HEK293T (cell line): ENCODE data around the gene RANBP9.
A peak's percentile ranks its signal among the peaks of the same experiment; 100 is the strongest.

ENCODE experiments used
- CTCF ChIA-PET: fragments of 350-600 bp; formaldehyde crosslinking; extraction: SDS; loops from one replicate; lab custom pipeline; 2021; ENCODE audit warnings: antibody characterized with exemption, inconsistent platforms; lab: Yijun Ruan, JAX
- POLR2A ChIA-PET: fragments of 350-600 bp; formaldehyde crosslinking; extraction: SDS; loops from one replicate; lab custom pipeline; 2020; ENCODE audit warnings: antibody characterized with exemption, inconsistent platforms; lab: Yijun Ruan, JAX
- DNase-seq: peaks from one replicate; pipeline ENCODE4 v3.0.0; 2012; ENCODE audit warnings: mixed read lengths; ENCODE audit errors: extremely low spot score
- ARNT ChIP-seq: fragments of 450-650 bp; IDR thresholded peaks from 2 replicates; pipeline ENCODE4 v1.6.1; 2017; ENCODE audit warnings: mild to moderate bottlenecking
- BHLHE40 ChIP-seq: fragments of 450-650 bp; IDR thresholded peaks from 2 replicates; pipeline ENCODE4 v1.6.1; 2016; ENCODE audit warnings: mild to moderate bottlenecking, moderate library complexity, borderline replicate concordance
- CTBP1 ChIP-seq: fragments of 450-650 bp; IDR thresholded peaks from 2 replicates; pipeline ENCODE4 v1.6.1; 2016; ENCODE audit warnings: borderline replicate concordance
- ELF4 ChIP-seq: fragments of 450-650 bp; IDR thresholded peaks from 2 replicates; pipeline ENCODE4 v1.6.1; 2017; ENCODE audit warnings: antibody characterized with exemption
- FOXA1 ChIP-seq: fragments of 450-650 bp; IDR thresholded peaks from 2 replicates; pipeline ENCODE4 v1.6.1; 2016; ENCODE audit warnings: mild to moderate bottlenecking
- FOXK2 ChIP-seq: fragments of 450-650 bp; IDR thresholded peaks from 2 replicates; pipeline ENCODE4 v1.6.1; 2016; ENCODE audit warnings: mild to moderate bottlenecking
- FOXM1 ChIP-seq: fragments of 450-650 bp; IDR thresholded peaks from 2 replicates; pipeline ENCODE4 v1.6.1; 2017; ENCODE audit warnings: mild to moderate bottlenecking, borderline replicate concordance
- HDGF ChIP-seq: fragments of 450-650 bp; IDR thresholded peaks from 2 replicates; pipeline ENCODE4 v1.6.1; 2017; ENCODE audit warnings: antibody characterized with exemption, borderline replicate concordance
- L3MBTL2 ChIP-seq: fragments of 450-650 bp; conservative IDR thresholded peaks from 2 replicates; pipeline ENCODE4 v1.6.1; 2016; ENCODE audit warnings: mild to moderate bottlenecking
- LEF1 ChIP-seq: fragments of 450-650 bp; IDR thresholded peaks from 2 replicates; pipeline ENCODE4 v1.6.1; 2017; ENCODE audit warnings: mild to moderate bottlenecking, borderline replicate concordance
- NFRKB ChIP-seq: fragments of 450-650 bp; IDR thresholded peaks from 2 replicates; pipeline ENCODE4 v1.6.1; 2016; ENCODE audit warnings: mild to moderate bottlenecking, moderate library complexity
- PKNOX1 ChIP-seq: fragments of 450-650 bp; IDR thresholded peaks from 2 replicates; pipeline ENCODE4 v1.6.1; 2016
- SP1 ChIP-seq: fragments of 450-650 bp; IDR thresholded peaks from 2 replicates; pipeline ENCODE4 v1.6.1; 2017
- SUZ12 ChIP-seq: fragments of 450-650 bp; IDR thresholded peaks from 2 replicates; pipeline ENCODE4 v1.6.1; 2016; ENCODE audit warnings: mild to moderate bottlenecking
- TARDBP ChIP-seq: fragments of 450-650 bp; IDR thresholded peaks from 2 replicates; pipeline ENCODE4 v1.6.1; 2016
- ZNF384 ChIP-seq: fragments of 450-650 bp; IDR thresholded peaks from 2 replicates; pipeline ENCODE4 v1.6.1; 2016

Gene RANBP9

GRCh38 chr6:13672904-13673303 lies 38.7 kb downstream of the RANBP9 start:
- no peak for DNase-seq
- TF ChIP-seq SP1 (no peak), FOXA1 (no peak), SUZ12 (no peak), LEF1 (no peak), FOXK2 (no peak), PKNOX1 (no peak), ZNF384 (no peak), ELF4 (no peak), CTBP1 (no peak), L3MBTL2 (no peak), FOXM1 (no peak), ARNT (no peak), NFRKB (no peak), HDGF (no peak)
- ChIA-PET POLR2A (interaction anchor here (1.7 kb wide), 1 partner anchor 58 kb away, joined by 6 read pairs; the partner anchor contains the start of gene NOL7), CTCF (no interaction called here)

DNA sequence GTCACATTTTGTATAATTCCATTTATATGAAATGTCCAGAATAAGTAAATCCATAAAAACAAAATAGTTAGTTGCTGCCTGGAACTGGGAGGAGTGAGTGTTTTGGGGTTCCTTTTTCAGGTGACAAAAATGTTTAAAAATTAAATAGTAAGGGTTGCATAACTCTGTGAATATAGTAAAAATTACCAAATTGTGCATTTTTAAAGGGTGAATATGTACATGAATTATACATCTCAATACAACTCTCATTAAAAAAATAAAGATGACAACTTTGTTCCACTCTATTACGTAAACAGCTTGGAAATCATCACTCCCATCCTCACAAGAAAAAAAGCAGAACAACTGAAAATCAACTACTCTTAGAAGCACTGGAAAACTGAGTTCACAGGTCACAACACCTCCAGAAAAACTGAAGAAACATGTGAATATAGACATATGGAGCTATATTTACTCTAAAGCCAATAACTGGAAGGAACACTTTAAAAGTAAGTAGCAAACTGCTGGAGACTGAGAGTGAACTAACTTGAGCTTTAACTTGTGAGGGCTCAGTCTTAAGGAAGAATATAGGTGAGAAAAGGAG lies 40.0 kb downstream of the RANBP9 start:
- CTCF ChIA-PET: no interaction called here
- TF ChIP-seq NFRKB (no peak), CTBP1 (no peak), SP1 (no peak), TARDBP (no peak), LEF1 (no peak), HDGF (no peak), L3MBTL2 (no peak), PKNOX1 (no peak), BHLHE40 (no peak), ELF4 (no peak), SUZ12 (no peak), FOXM1 (no peak), ZNF384 (no peak), ARNT (no peak), FOXK2 (no peak), FOXA1 (no peak)
- DNase-seq: no peak
- POLR2A ChIA-PET: interaction anchor here (1.7 kb wide), 1 partner anchor 56 kb away, joined by 6 read pairs; the partner anchor contains the start of gene NOL7

- no peak for DNase-seq
- CTCF ChIA-PET: no interaction called here
- TF ChIP-seq SUZ12 (no peak), ELF4 (no peak), CTBP1 (no peak), PKNOX1 (no peak), NFRKB (no peak), ZNF384 (no peak), SP1 (no peak)
- POLR2A ChIA-PET: no interaction called here
Measured at GRCh38 chr6:13669476-13669875, 42.2 kb downstream of the RANBP9 start.

DNA sequence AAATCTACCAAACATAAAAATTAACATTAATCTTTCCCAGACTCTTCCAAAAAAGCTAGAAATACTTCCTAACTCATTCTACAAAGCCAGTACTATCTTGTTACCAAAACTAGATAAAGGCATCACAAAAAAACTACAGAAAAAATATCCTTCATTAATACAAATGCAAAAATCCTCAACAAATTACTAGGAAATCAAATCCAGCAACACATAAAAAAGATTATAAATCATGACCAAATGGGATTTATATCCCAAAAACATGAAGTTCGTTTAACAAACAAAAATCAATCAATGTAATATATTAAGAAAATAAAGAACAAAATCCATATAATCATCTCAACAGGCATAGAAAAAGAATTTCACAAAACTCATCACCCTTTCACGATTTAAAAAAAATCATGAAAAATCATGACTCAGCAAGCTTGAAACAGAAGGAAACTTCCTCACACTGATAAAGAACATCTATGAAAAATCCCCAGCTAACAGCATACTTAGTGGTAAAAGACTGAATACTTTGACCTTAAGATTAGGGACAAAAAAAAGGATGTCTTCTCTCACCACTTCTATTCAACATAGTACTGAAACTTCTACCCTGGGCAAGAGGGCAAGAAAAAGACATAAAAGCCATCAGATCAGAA lies 43.2 kb downstream of the RANBP9 start:
- CTCF ChIA-PET: no interaction called here
- DNase-seq: no peak
- TF ChIP-seq ZNF384 (peak; percentile 26; the same call in 1 of the 2 replicates), L3MBTL2 (no peak)
- POLR2A ChIA-PET: no interaction called here

DNA sequence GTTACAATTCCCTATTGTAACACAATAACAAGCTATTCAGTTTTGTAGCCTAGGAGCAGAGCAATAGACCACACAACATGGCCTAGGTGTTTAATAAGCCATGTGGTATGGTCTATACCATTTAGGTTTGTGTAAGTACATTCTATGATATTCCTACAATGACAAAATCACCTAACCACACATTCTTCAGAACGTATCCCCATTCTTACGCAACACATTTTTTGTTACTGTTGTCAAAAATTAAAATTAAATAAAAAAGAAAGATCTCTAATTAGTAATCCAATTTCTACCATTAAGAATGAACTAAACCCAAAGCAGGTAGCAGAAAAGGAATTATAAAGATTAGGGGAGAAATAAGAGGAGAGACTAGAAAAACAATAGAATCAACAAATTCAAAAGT lies 44.0 kb downstream of the RANBP9 start:
- TF ChIP-seq FOXM1 (no peak), LEF1 (no peak), SUZ12 (no peak), TARDBP (no peak), BHLHE40 (no peak), ZNF384 (no peak), SP1 (no peak)
- ChIA-PET POLR2A (no interaction called here), CTCF (interaction anchor here (1.0 kb wide), 1 partner anchor 53 kb away, joined by 3 read pairs; the partner anchor contains the start of gene NOL7)
- no peak for DNase-seq

DNA sequence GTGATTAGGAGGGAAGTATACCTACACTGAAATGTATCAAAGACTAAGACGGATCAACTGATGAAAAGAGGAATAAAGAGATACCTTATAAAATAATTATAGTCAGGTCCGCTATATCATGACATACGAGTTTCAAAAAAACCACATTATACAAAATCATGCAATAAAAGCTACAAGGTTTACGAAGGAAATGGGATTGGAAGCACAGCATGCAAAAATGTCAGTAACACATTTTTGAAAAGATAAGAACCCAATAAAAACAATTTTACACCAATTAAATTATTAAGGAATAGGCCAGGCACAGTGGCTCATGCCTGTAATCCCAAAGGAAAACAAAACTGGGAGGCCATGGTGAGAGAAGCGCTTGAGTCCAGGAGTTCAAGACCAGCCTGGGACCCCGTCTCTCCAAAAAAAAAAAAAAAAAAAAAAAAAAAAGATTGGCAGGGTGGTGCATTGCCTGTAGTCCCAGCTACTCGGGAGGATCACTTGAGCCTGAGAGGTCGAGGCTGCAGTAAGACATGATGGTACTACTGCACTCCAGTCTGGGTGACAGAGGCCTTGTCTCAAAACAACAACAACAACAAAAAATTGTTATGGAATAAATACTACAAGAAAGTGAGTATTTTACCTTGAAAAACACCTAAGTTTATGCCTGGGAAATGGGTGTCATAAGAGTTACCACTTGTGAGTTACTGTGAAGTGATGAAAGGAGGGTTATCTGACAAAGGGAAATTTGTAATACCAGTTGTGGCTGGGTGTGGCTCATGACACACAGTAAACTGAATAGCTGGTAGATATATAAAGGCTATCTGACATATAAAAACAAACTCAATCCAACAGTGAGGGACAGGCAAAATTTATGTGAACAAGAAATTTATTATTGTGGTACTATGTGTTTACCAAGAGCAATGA lies 45.2 kb downstream of the RANBP9 start:
- no peak; the same call in 1 of the 2 replicates for TF ChIP-seq ZNF384
- TF ChIP-seq PKNOX1: 0 out of 2 replicates have a peak, but pooled peaks have one; percentile 17
- ChIA-PET POLR2A (no interaction called here), CTCF (no interaction called here)
- no peak for DNase-seq
